Naive B cell (primary cell): Measurements from ENCODE around the gene PKHD1. TPM values are rescaled to one million over a fixed set of nuclear protein-coding genes. Genes with fewer than 3 reads are reported as not detected.

Source experiments
- ATAC-seq, 2 donors: fragments of 150-1000 bp; cut with Tn5 transposase; 2 replicates each; pipeline ENCODE4 v1.10.0; 2021; ENCODE audit warnings: low read depth in 2 of 2, mild to moderate bottlenecking in 2 of 2, moderate library complexity in 2 of 2
- DNase-seq: peaks from one replicate; pipeline ENCODE4 v3.0.0; 2022
- H3K27ac Mint-ChIP-seq, 6 donors: one replicate each; pipeline ENCODE4 v1.8.0; 2020 to 2022; ENCODE audit warnings: mild to moderate bottlenecking in 6 of 6, mixed read lengths in 6 of 6, moderate library complexity in 5 of 6, inconsistent platforms in 2 of 6
- H3K27me3 Mint-ChIP-seq, 3 donors: one replicate each; pipeline ENCODE4 v1.8.0; 2021 to 2022; ENCODE audit warnings: mixed read lengths in 3 of 3, mild to moderate bottlenecking in 1 of 3
- H3K36me3 Mint-ChIP-seq, 2 donors: one replicate each; pipeline ENCODE4 v1.8.0; 2020 to 2022; ENCODE audit warnings: mixed read lengths in 2 of 2, inconsistent platforms in 1 of 2, mild to moderate bottlenecking in 1 of 2
- H3K4me1 Mint-ChIP-seq, 3 donors: one replicate each; pipeline ENCODE4 v1.8.0; 2020 to 2022; ENCODE audit warnings: mixed read lengths in 3 of 3, inconsistent platforms in 1 of 3, mild to moderate bottlenecking in 1 of 3, moderate library complexity in 1 of 3
- H3K4me3 Mint-ChIP-seq, 8 donors: one replicate each; pipeline ENCODE4 v1.8.0; 2020 to 2022; ENCODE audit warnings: mild to moderate bottlenecking in 8 of 8, mixed read lengths in 8 of 8, moderate library complexity in 8 of 8, inconsistent platforms in 2 of 8
- H3K9me3 Mint-ChIP-seq, 7 donors: one replicate each; pipeline ENCODE4 v1.8.0; 2020 to 2022; ENCODE audit warnings: mixed read lengths in 7 of 7, mild to moderate bottlenecking in 5 of 7, inconsistent platforms in 2 of 7, moderate library complexity in 1 of 7
- polyA plus RNA-seq, 6 donors: library from polyadenylated mRNA; unstranded; fragments of 300-500 nt; fragmentation: Illumina TruSeq; gene quantifications; one replicate each; pipeline ENCODE4 v1.2.3, GENCODE V29; 2021; ENCODE audit warnings: low read depth in 6 of 6

PKHD1 gene
- polyA plus RNA-seq, 6 donors from 2014 or later, result not detected

GRCh38 chr6:51790946-51791345, 296.5 kb downstream of the PKHD1 start:
- peak overlapping the region in 1 of 6 donors; percentile 16 for H3K27ac Mint-ChIP-seq
- ATAC-seq (no peak), DNase-seq (no peak)
- no peaks in the 10 kb centered on the region for H3K27me3 Mint-ChIP-seq
- H3K36me3 Mint-ChIP-seq, result no peaks in the 10 kb centered on the region
- no peak overlapping the region for H3K4me3 Mint-ChIP-seq
- H3K9me3 Mint-ChIP-seq, result peaks cover 2 to 26% (median 7%) of the 10 kb centered on the region in 7 donors
- no peaks in the 10 kb centered on the region for H3K4me1 Mint-ChIP-seq

DNA sequence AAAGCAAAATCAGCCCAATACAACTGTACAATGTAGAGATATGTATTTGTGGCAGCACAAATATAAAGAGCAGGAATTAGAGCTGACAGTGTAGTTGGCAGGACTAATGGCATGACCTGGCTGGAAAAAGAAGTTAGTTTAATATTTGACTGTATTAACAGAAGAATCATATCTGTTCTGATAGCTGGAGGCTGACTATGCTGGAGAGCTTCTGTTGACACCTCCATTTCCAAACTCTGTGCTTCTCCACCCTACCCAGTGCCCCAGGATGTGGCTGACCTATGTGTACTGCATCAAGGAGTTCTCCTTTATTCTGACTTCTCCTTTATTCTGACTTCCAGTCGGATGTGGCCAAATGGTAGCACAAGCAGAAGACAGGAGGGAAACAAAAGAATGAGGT, 299.3 kb downstream of the PKHD1 start:
- no peaks in the 10 kb centered on the region for H3K4me1 Mint-ChIP-seq
- DNase-seq, result no peak
- no peaks in the 10 kb centered on the region for H3K36me3 Mint-ChIP-seq
- no peak overlapping the region for H3K27ac Mint-ChIP-seq
- peaks cover 0 to 5% (median 0%) of the 10 kb centered on the region in 7 donors for H3K9me3 Mint-ChIP-seq
- H3K27me3 Mint-ChIP-seq, result no peaks in the 10 kb centered on the region
- no peak for ATAC-seq
- no peak overlapping the region for H3K4me3 Mint-ChIP-seq

DNA sequence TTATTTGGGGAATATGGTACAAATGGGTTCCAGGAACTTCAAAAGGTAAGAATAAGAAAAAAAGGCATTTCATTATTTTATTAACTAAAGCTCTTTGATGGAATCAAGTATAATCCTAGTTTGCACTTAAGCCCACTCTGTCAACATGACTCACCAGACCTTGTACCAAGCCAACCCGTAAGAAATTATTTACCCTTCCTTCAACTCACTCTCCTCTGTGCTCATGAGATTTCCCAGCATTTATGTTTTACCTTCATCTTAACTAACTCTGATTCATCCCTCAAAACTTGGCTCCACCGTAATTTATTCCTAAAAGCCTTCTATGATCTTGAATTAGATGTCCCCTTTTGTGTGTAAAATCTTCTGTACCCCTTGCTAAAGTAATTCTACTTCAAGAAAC, 308.7 kb downstream of the PKHD1 start:
- Mint-ChIP-seq H3K4me1 (no peaks in the 10 kb centered on the region), H3K27me3 (no peaks in the 10 kb centered on the region), H3K36me3 (no peaks in the 10 kb centered on the region)

GRCh38 chr6:51777618-51778017, 309.8 kb downstream of the PKHD1 start:
- H3K36me3 Mint-ChIP-seq, result no peaks in the 10 kb centered on the region
- no peaks in the 10 kb centered on the region for H3K27me3 Mint-ChIP-seq
- H3K4me3 Mint-ChIP-seq, result no peak overlapping the region
- ATAC-seq (no peak), DNase-seq (no peak)
- peak overlapping the region in 1 of 6 donors; percentile 33 for H3K27ac Mint-ChIP-seq
- H3K4me1 Mint-ChIP-seq, result no peaks in the 10 kb centered on the region
- no peaks in the 10 kb centered on the region for H3K9me3 Mint-ChIP-seq

More for the DNA sequence above, 308.7 kb downstream of the PKHD1 start:
- Mint-ChIP-seq H3K9me3 (no peaks in the 10 kb centered on the region), H3K4me3 (no peak overlapping the region), H3K27ac (no peak overlapping the region)
- no peak for DNase-seq
- ATAC-seq, result no peak

DNA sequence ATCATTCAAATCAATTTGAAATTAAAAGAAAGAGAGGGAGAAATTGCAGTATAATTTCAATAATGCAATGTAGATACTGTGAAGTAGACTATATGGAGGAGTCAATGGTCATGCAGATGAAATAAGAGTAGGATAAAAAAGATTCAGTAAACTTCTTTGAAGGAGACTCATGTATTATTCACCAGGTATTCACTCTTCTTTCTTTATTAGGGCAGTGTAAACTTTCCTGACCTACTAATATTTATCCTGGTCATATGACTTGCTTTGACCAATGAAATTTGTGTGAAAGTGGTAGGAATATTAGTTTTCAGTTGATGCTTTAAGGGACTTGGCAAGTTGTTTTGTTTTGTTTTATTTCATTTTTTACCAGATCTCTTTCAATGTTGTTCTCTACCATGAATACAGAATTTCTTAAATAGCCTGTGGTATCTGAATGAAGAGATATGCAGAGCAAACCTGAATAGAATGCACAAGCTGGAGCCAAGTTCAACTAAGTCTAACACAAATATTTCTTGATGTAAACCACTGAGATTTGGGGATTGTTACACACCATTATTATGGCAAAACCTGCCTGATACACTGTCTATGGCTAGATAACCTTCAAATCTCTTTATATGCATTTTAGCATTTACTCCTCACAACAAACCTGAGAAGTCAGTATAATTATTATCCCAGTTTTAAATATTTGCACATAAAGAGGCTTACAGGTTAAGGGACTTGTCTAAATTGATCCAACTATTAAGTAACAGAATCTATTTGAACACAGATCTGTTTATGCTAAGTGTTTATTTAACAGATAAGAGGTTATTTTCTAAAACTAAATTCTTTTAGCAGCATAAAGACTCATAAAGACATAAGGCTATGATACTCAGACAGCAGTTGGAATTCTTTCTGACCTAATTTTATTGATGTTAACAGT, 311.2 kb downstream of the PKHD1 start:
- H3K27ac Mint-ChIP-seq, result no peak overlapping the region
- no peaks in the 10 kb centered on the region for H3K4me1 Mint-ChIP-seq
- no peaks in the 10 kb centered on the region for H3K9me3 Mint-ChIP-seq
- no peak for DNase-seq
- no peaks in the 10 kb centered on the region for H3K36me3 Mint-ChIP-seq
- ATAC-seq, result no peak
- no peak overlapping the region for H3K4me3 Mint-ChIP-seq
- no peaks in the 10 kb centered on the region for H3K27me3 Mint-ChIP-seq

- Mint-ChIP-seq H3K9me3 (peaks cover 5 to 17% (median 8%) of the 10 kb centered on the region in 7 donors), H3K36me3 (peaks cover 0 to 10% of the 10 kb centered on the region in 2 donors), H3K27ac (no peak overlapping the region), H3K4me1 (no peaks in the 10 kb centered on the region), H3K4me3 (no peak overlapping the region), H3K27me3 (no peaks in the 10 kb centered on the region)
- DNase-seq (no peak), ATAC-seq (no peak)
Measured at GRCh38 chr6:51768087-51768486, 319.3 kb downstream of the PKHD1 start.

GRCh38 chr6:51765230-51765629, 322.2 kb downstream of the PKHD1 start:
- H3K27me3 Mint-ChIP-seq, result no peaks in the 10 kb centered on the region
- H3K36me3 Mint-ChIP-seq, result peaks cover 0 to 10% of the 10 kb centered on the region in 2 donors
- peaks cover 5 to 22% (median 8%) of the 10 kb centered on the region in 7 donors for H3K9me3 Mint-ChIP-seq
- H3K27ac Mint-ChIP-seq, result no peak overlapping the region
- no peaks in the 10 kb centered on the region for H3K4me1 Mint-ChIP-seq
- DNase-seq, result no peak
- H3K4me3 Mint-ChIP-seq, result no peak overlapping the region
- ATAC-seq, result no peak

DNA sequence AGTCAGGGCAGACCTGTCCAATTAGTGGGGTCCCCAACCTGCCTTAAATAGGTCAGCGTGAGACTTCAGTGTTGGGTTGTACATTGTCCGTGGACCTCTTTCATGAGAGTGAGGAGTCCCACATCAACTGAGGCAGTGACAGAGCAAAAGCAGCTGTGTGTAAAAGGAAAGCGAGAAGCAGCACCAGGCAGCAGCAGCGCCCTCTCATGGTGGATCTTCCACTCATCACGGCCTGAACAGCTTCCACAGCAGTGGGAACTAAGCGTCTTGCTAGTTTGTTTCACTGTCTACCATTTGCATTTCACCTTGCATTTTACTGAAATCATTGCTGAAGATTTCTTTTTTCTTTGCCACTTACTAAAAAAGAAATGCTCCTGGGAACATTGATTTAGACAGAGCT, 333.8 kb downstream of the PKHD1 start:
- Mint-ChIP-seq H3K27me3 (no peaks in the 10 kb centered on the region), H3K4me1 (no peaks in the 10 kb centered on the region), H3K9me3 (no peaks in the 10 kb centered on the region), H3K36me3 (no peaks in the 10 kb centered on the region), H3K27ac (no peak overlapping the region), H3K4me3 (peak overlapping the region in 1 of 8 donors; percentile 7)
- DNase-seq, result no peak
- ATAC-seq, result no peak

- Mint-ChIP-seq H3K9me3 (peaks cover 0 to 12% (median 2%) of the 10 kb centered on the region in 7 donors), H3K27me3 (no peaks in the 10 kb centered on the region)
- no peak for ATAC-seq
Measured at GRCh38 chr6:51743999-51744398, 343.4 kb downstream of the PKHD1 start.

DNA sequence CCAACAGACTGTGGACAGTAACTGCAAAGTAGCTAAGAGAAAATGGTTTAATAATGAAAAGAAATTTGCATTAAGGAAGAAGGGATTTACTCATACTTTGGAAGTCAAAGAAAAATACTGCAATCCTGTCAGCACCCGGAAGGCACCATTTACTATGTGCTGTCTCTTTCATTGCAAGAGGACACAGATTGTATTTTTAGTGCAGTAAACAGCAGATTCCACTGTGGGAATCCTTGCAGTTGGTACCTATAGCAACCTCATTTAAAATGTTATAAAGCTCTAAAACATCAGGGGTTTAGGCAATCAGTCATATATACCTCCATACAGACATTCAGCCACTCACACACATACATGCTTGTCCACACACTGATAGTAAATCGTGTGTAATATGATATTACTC, 346.8 kb downstream of the PKHD1 start:
- H3K27me3 Mint-ChIP-seq, result no peaks in the 10 kb centered on the region
- no peak overlapping the region for H3K4me3 Mint-ChIP-seq
- H3K36me3 Mint-ChIP-seq, result no peaks in the 10 kb centered on the region
- H3K4me1 Mint-ChIP-seq, result no peaks in the 10 kb centered on the region
- DNase-seq (no peak), ATAC-seq (no peak)
- H3K27ac Mint-ChIP-seq, result no peak overlapping the region
- H3K9me3 Mint-ChIP-seq, result peaks cover 0 to 16% (median 0%) of the 10 kb centered on the region in 7 donors

More at GRCh38 chr6:51743999-51744398, 343.4 kb downstream of the PKHD1 start:
- H3K4me1 Mint-ChIP-seq, result no peaks in the 10 kb centered on the region
- no peak overlapping the region for H3K4me3 Mint-ChIP-seq
- H3K27ac Mint-ChIP-seq, result no peak overlapping the region
- no peak for DNase-seq
- no peaks in the 10 kb centered on the region for H3K36me3 Mint-ChIP-seq

DNA sequence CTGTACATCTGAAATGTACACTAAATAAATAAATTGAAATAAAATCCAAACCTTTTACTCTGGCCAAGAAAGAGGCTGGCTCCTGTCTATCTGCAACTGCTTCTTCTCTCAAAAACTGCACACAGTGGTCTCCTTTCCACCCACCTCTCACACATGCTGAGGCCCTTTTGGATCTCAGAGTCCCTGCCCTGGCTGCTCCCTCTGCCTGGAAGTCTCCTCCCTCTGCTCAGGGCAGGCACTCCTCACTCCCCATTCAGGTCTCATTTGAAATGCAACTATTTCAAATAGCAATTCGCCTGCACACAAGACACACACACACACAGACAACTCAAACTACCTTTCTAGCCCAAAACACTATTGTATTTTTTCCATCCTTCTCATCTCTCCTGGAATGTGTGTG, 348.8 kb downstream of the PKHD1 start:
- Mint-ChIP-seq H3K27ac (no peak overlapping the region), H3K27me3 (no peaks in the 10 kb centered on the region), H3K9me3 (peaks cover 0 to 13% (median 2%) of the 10 kb centered on the region in 7 donors), H3K4me1 (no peaks in the 10 kb centered on the region), H3K4me3 (no peak overlapping the region), H3K36me3 (no peaks in the 10 kb centered on the region)
- DNase-seq (no peak), ATAC-seq (no peak)

DNA sequence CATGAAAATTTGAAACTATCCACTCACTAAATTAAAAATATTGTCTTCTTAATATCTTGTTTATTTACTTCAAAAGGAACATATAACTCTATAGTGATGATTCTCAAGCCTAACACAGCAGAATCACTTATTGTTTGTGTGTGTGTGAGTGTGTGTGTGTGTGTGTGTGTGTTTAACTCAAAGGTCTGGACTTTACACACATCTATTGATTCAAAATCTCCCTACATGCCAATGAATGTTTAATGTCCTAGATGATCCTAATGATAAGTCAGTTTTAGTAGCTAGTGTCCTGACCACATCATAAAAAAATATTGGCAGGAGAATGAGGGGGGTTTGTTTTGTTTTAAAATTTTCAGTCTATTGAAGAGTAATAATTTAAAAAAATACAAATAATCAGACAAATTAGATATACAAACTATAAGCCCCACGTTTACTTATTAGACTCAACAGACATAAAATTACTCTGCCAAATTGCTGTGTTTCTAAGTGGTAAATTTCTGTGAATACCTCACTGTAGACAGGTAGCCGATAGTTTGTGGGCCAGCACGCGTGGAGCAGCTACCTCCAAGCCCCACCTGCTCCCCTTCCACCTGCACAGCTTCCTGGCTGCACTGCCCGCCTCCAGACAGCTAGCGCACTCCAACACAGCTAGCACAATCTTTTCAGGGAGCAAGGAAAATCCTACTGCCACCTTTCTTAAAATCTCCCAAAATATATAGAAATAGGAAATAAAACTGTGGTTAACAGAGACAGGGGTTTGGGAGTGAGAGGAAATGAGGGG, 349.6 kb downstream of the PKHD1 start:
- Mint-ChIP-seq H3K27me3 (no peaks in the 10 kb centered on the region), H3K36me3 (no peaks in the 10 kb centered on the region)
- no peak for DNase-seq

DNA sequence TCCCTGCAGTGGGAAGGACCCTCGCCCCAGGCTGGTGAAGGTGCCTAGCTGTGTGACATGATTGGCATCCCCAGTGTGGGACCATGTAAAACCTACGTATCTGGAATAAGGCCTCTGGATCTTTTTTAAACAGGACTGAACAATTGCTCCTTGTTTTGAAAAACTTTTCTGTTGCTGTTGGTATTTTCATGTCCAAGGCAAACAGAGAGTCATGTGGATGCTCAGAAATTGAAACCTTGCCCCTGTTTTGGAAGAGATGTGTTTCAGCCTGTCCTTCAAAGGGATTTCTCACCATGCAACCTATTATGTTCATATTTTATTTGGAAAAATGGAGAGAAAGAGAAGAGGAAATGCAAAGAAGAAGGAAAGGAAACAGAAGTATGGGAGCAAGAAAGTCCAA, 362.3 kb downstream of the PKHD1 start:
- ATAC-seq (no peak), DNase-seq (no peak)
- no peak overlapping the region for H3K4me3 Mint-ChIP-seq
- H3K9me3 Mint-ChIP-seq, result peaks cover 0 to 14% (median 0%) of the 10 kb centered on the region in 7 donors
- H3K4me1 Mint-ChIP-seq, result no peaks in the 10 kb centered on the region
- H3K27ac Mint-ChIP-seq, result no peak overlapping the region
- no peaks in the 10 kb centered on the region for H3K36me3 Mint-ChIP-seq
- H3K27me3 Mint-ChIP-seq, result no peaks in the 10 kb centered on the region

More for the DNA sequence above, 349.6 kb downstream of the PKHD1 start:
- H3K27ac Mint-ChIP-seq, result no peak overlapping the region
- no peak overlapping the region for H3K4me3 Mint-ChIP-seq
- H3K9me3 Mint-ChIP-seq, result peaks cover 0 to 5% (median 2%) of the 10 kb centered on the region in 7 donors
- H3K4me1 Mint-ChIP-seq, result no peaks in the 10 kb centered on the region
- no peak for ATAC-seq

GRCh38 chr6:51720327-51720726, 367.1 kb downstream of the PKHD1 start:
- no peaks in the 10 kb centered on the region for H3K36me3 Mint-ChIP-seq
- DNase-seq, result no peak
- H3K4me3 Mint-ChIP-seq, result no peak overlapping the region
- no peaks in the 10 kb centered on the region for H3K27me3 Mint-ChIP-seq
- H3K4me1 Mint-ChIP-seq, result no peaks in the 10 kb centered on the region
- no peak for ATAC-seq
- peak overlapping the region in 1 of 6 donors; percentile 59 for H3K27ac Mint-ChIP-seq
- H3K9me3 Mint-ChIP-seq, result peaks cover 0 to 9% (median 0%) of the 10 kb centered on the region in 7 donors
